NCI-H2081 treated with DMSO at 0.1 percent for 48 hours (cell line): Measurements from ENCODE around the gene EPAS1.

Experiments used
- DNase-seq: peaks from one replicate; lab custom pipeline; 2025; lab: John Stamatoyannopoulos, UW

Gene EPAS1

GRCh38 chr2:46323730-46324129 lies 26.5 kb downstream of the EPAS1 start:
- DNase-seq: no peak

GRCh38 chr2:46325182-46325928 lies 28.1 kb downstream of the EPAS1 start:
- DNase-seq: no peak

- no peak for DNase-seq
These were observed 29.2 kb downstream of the EPAS1 start for GRCh38 chr2:46326231-46326980.

GRCh38 chr2:46327627-46328026 lies 30.4 kb downstream of the EPAS1 start:
- no peak for DNase-seq

GRCh38 chr2:46328291-46328690 lies 31.1 kb downstream of the EPAS1 start:
- DNase-seq: no peak

- DNase-seq: no peak
These were observed 31.6 kb downstream of the EPAS1 start for GRCh38 chr2:46328829-46329228.

GRCh38 chr2:46329340-46329739 lies 32.1 kb downstream of the EPAS1 start:
- no peak for DNase-seq

GRCh38 chr2:46329803-46330775 lies 32.9 kb downstream of the EPAS1 start:
- no peak for DNase-seq

GRCh38 chr2:46331109-46331766 lies 34.0 kb downstream of the EPAS1 start:
- DNase-seq: no peak

- no peak for DNase-seq
These were observed 35.6 kb downstream of the EPAS1 start for GRCh38 chr2:46332686-46333281.

- DNase-seq: no peak
These were observed 36.7 kb downstream of the EPAS1 start for GRCh38 chr2:46333912-46334311.

- no peak for DNase-seq
These were observed 37.4 kb downstream of the EPAS1 start for GRCh38 chr2:46334389-46335271.

- DNase-seq: no peak
These were observed 38.4 kb downstream of the EPAS1 start for GRCh38 chr2:46335391-46336282.

GRCh38 chr2:46336283-46336959 lies 39.2 kb downstream of the EPAS1 start:
- no peak for DNase-seq

- no peak for DNase-seq
These were observed 40.2 kb downstream of the EPAS1 start for GRCh38 chr2:46337208-46337994.

GRCh38 chr2:46338674-46339073 lies 41.5 kb downstream of the EPAS1 start:
- DNase-seq: no peak

GRCh38 chr2:46339200-46339599 lies 42.0 kb downstream of the EPAS1 start:
- no peak for DNase-seq
